Lower lobe of right lung (tissue), 2 donors: ENCODE measurements around the gene NADSYN1. TPM values are rescaled to one million over a fixed set of nuclear protein-coding genes. Genes with fewer than 3 reads are reported as not detected.

Experiments
- ATAC-seq, 2 donors: fragments of 200-7000 bp; cut with Tn5 transposase; one replicate each; pipeline ENCODE4 v1.9.1; 2020 to 2022; ENCODE audit warnings: mild to moderate bottlenecking in 2 of 2, moderate library complexity in 2 of 2
- DNase-seq: peaks from one replicate; pipeline ENCODE4 v3.0.0-alpha.2; 2020
- H3K27ac ChIP-seq: fragments of 200-600 bp; one replicate; pipeline ENCODE4 v1.8.0; 2022
- H3K27me3 ChIP-seq: fragments of 200-600 bp; one replicate; pipeline ENCODE4 v1.8.0; 2022; ENCODE audit warnings: low read depth
- H3K36me3 ChIP-seq: fragments of 200-600 bp; one replicate; pipeline ENCODE4 v1.8.0; 2022; ENCODE audit warnings: mild to moderate bottlenecking
- H3K4me1 ChIP-seq: fragments of 200-600 bp; one replicate; pipeline ENCODE4 v1.8.0; 2022
- H3K4me3 ChIP-seq: fragments of 200-600 bp; one replicate; pipeline ENCODE4 v1.8.0; 2022; ENCODE audit warnings: mild to moderate bottlenecking
- H3K9me3 ChIP-seq: fragments of 200-600 bp; one replicate; pipeline ENCODE4 v1.8.0; 2022
- CTCF ChIP-seq: fragments of 200-600 bp; IDR thresholded peaks from one replicate; pipeline ENCODE4 v1.8.0; 2022; ENCODE audit warnings: antibody characterized with exemption, mild to moderate bottlenecking
- intact Hi-C: fragments of 100-400 bp; cut with DNase I; formaldehyde crosslinking; loops from one replicate; pipeline ENCODE4 v1.11.0; 2022
- total RNA-seq: library from RNA; stranded (reverse); fragmentation: NEBNext Ultra II Directional; extraction: Animal tissue kit (Norgen Biotek cat#: 25700); gene quantifications from one replicate; pipeline ENCODE4 v1.2.1, GENCODE V29; 2021
- donor health status: DM: no; HTN: yes; CAD: no; lungs with severe emphysema.

NADSYN1 gene
- total RNA-seq, 1 donor from 2014 or later = 95.0 TPM

- intact Hi-C loops = no loop called here
- peaks cover 86% of the 10 kb centered on the region for H3K36me3 ChIP-seq
- ATAC-seq (no peak), DNase-seq (no peak)
- H3K4me1 ChIP-seq = peaks cover 16% of the 10 kb centered on the region
- no peaks in the 10 kb centered on the region for H3K27me3 ChIP-seq
- TF ChIP-seq CTCF = no peak
- no peak overlapping the region for H3K4me3 ChIP-seq
- H3K9me3 ChIP-seq = no peaks in the 10 kb centered on the region
- H3K27ac ChIP-seq = no peak overlapping the region
Observed at GRCh38 chr11:71458146-71459070, 5.4 kb downstream of the NADSYN1 start.

GRCh38 chr11:71459076-71459766 lies 6.2 kb downstream of the NADSYN1 start:
- no peak overlapping the region for H3K4me3 ChIP-seq
- H3K27me3 ChIP-seq = no peaks in the 10 kb centered on the region
- no peak overlapping the region for H3K27ac ChIP-seq
- no peak for TF ChIP-seq CTCF
- peaks cover 9% of the 10 kb centered on the region for H3K4me1 ChIP-seq
- H3K36me3 ChIP-seq = peaks cover 94% of the 10 kb centered on the region
- DNase-seq = no peak
- H3K9me3 ChIP-seq = no peaks in the 10 kb centered on the region
- intact Hi-C loops = no loop called here
- ATAC-seq = no peak

- H3K4me3 ChIP-seq = no peak overlapping the region
- intact Hi-C loops = no loop called here
- DNase-seq = no peak
- no peak for TF ChIP-seq CTCF
- no peak for ATAC-seq
- peaks cover 98% of the 10 kb centered on the region for H3K36me3 ChIP-seq
- no peaks in the 10 kb centered on the region for H3K27me3 ChIP-seq
- peaks cover 3% of the 10 kb centered on the region for H3K4me1 ChIP-seq
- H3K27ac ChIP-seq = no peak overlapping the region
- no peaks in the 10 kb centered on the region for H3K9me3 ChIP-seq
Observed at GRCh38 chr11:71459767-71460320, 6.8 kb downstream of the NADSYN1 start.

GRCh38 chr11:71461696-71462095 lies 8.7 kb downstream of the NADSYN1 start:
- Histone ChIP-seq H3K9me3 (no peaks in the 10 kb centered on the region), H3K27me3 (no peaks in the 10 kb centered on the region), H3K27ac (no peak overlapping the region), H3K36me3 (peaks cover 98% of the 10 kb centered on the region), H3K4me3 (no peak overlapping the region), H3K4me1 (no peaks in the 10 kb centered on the region)
- intact Hi-C loops = no loop called here
- TF ChIP-seq CTCF = no peak
- DNase-seq (no peak), ATAC-seq (no peak)

GRCh38 chr11:71462726-71463125 lies 9.7 kb downstream of the NADSYN1 start:
- peaks cover 98% of the 10 kb centered on the region for H3K36me3 ChIP-seq
- DNase-seq = no peak
- H3K27ac ChIP-seq = no peak overlapping the region
- no peaks in the 10 kb centered on the region for H3K4me1 ChIP-seq
- H3K27me3 ChIP-seq = no peaks in the 10 kb centered on the region
- ATAC-seq = no peak
- H3K4me3 ChIP-seq = no peak overlapping the region
- intact Hi-C loops = no loop called here
- no peak for TF ChIP-seq CTCF
- H3K9me3 ChIP-seq = no peaks in the 10 kb centered on the region
